ENCODE measurements around the gene AP3M1.

- no peak for TF ChIP-seq CTCF (conservative IDR thresholded peaks at IDR 0.05; ENCODE audit: low read length)
- no peak for TF ChIP-seq EZH2phosphoT487 (IDR thresholded peaks at IDR 0.05; ENCODE audit: borderline replicate concordance)
Observed at GRCh38 chr10:74186678-74187077, 36.0 kb upstream of the AP3M1 start.

All from Loucy (cell line).